Fibroblast of lung (primary cell): ENCODE data around the gene UBE2E2.

Experiments
- EZH2 ChIP-seq: IDR thresholded peaks from 2 replicates; pipeline ENCODE4 v1.5.1; 2012; ENCODE audit warnings: low read length, control low read depth, mild to moderate bottlenecking; ENCODE audit errors: missing control alignments
- TF ChIP-seq, protein P1 (sequence below), 2 donors: IDR thresholded peaks in 1 of 2; conservative IDR thresholded peaks in 1 of 2; 1 replicate in 1 of 2; 2 replicates in 1 of 2; pipeline ENCODE4 v1.5.1; 2011 to 2012; ENCODE audit warnings: low read length in 2 of 2, control low read depth in 1 of 2, inconsistent platforms in 1 of 2, low read depth in 1 of 2, mild to moderate bottlenecking in 1 of 2

DNA sequence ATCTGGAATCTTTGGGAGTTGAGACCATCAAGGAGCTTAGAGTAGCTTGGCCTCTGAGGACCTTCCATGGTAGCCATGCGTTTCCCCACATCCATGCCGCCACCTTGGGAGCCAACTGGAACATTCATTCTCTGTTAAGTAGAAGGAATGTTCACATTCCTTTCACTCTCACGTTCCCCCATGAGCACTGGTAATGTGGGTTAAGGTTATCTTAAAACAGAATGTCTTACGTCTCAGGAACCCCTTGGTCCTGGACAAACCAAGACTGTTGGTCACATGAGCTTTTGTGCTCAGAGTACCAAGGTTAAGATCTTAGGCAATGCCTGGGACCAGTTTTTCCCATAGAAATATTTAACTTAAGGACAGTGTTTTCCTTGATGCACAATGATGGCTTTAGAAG lies 390.9 kb downstream of the UBE2E2 start:
- TF ChIP-seq EZH2, result no peak
- TF ChIP-seq, protein P1, sequence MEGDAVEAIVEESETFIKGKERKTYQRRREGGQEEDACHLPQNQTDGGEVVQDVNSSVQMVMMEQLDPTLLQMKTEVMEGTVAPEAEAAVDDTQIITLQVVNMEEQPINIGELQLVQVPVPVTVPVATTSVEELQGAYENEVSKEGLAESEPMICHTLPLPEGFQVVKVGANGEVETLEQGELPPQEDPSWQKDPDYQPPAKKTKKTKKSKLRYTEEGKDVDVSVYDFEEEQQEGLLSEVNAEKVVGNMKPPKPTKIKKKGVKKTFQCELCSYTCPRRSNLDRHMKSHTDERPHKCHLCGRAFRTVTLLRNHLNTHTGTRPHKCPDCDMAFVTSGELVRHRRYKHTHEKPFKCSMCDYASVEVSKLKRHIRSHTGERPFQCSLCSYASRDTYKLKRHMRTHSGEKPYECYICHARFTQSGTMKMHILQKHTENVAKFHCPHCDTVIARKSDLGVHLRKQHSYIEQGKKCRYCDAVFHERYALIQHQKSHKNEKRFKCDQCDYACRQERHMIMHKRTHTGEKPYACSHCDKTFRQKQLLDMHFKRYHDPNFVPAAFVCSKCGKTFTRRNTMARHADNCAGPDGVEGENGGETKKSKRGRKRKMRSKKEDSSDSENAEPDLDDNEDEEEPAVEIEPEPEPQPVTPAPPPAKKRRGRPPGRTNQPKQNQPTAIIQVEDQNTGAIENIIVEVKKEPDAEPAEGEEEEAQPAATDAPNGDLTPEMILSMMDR (conservative IDR thresholded peaks at IDR 0.05 in 1 of 2, IDR thresholded peaks at IDR 0.05 in 1 of 2; ENCODE audit: low read depth in 1 of 2, low read length in 2 of 2), result no peak
